Measurements from ENCODE around the gene SPRR2F.

SPRR2F gene

GRCh38 chr1:153072806-153073726 is 40.2 kb downstream of the SPRR2F start:
- DNase-seq: no peak

GRCh38 chr1:153071511-153071910 is 41.8 kb downstream of the SPRR2F start, which contains the start of gene SPRR2B:
SPRR2B (minus strand) TSS chr1:153071611; CDS start chr1:153070839, 772 bp downstream.
- DNase-seq: no peak

GRCh38 chr1:153070243-153070642 is 43.1 kb downstream of the SPRR2F start:
- DNase-seq: no peak
